Measurements from ENCODE around the gene CASP10.
A peak's percentile ranks its signal among the peaks of the same experiment; 100 is the strongest.
"Not testable (repeated sequence)": the region's sequence is repeated elsewhere in the genome, so short reads cannot be mapped to it uniquely, and the experiment has no call there.

CASP10 gene

GRCh38 chr2:201154615-201155399 is 28.1 kb upstream of the CASP10 start:
- no peak for DNase-seq (ENCODE audit: low read depth)

- no peak for DNase-seq (ENCODE audit: low read depth)
Observed at GRCh38 chr2:201156036-201156435, 26.9 kb upstream of the CASP10 start.

DNA sequence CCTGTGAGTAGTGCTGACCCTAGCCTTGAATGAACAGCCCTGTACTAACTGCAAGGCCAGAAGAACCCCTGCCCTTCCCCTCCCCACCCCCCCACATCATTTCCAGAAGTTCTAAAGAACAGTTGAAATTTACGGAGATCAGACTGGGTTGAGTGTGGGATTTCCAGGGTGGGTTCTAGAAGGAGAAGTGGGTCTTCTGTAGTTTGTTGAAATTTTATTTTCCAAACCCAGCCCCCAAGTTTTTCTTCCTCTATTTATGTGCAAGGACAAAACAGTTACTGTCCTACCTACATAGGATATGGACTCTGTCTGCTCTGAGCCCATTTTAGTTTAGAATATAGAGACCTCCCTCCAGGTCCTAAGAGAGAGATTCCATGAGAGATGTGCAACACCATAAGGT is 26.3 kb upstream of the CASP10 start:
- no peak for DNase-seq (ENCODE audit: low read depth)

- no peak for DNase-seq (ENCODE audit: low read depth)
Observed at GRCh38 chr2:201157694-201158093, 25.2 kb upstream of the CASP10 start.

- peak; percentile 35 for DNase-seq (ENCODE audit: low read depth)
Observed at GRCh38 chr2:201158111-201158929, 24.6 kb upstream of the CASP10 start.

- no peak for DNase-seq (ENCODE audit: low read depth)
Observed at GRCh38 chr2:201164166-201164565, 18.8 kb upstream of the CASP10 start.

DNA sequence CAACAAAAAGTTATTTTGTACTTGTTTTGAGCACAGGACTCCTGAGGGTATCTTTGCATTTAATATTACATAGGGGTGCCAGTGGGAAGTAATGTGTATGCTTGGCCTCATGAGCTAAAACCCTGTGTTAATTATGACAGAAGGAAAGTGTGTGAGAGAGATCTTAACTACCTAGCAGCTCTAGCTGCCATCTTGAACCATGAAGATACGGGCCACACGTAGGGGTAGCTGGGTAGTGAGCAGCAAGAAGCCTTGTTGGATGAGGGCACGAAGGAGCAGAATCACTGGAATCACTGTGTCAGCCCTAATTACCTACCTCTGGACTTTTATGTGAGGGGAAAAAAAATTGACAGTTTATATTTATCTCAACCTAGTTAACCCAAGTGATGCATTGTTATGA is 15.4 kb upstream of the CASP10 start:
- no peak for DNase-seq (ENCODE audit: low read depth)

- DNase-seq (ENCODE audit: low read depth): not testable (repeated sequence)
Observed at GRCh38 chr2:201168496-201168895, 14.4 kb upstream of the CASP10 start.

- DNase-seq (ENCODE audit: low read depth): no peak
Observed at GRCh38 chr2:201171259-201171814, 11.6 kb upstream of the CASP10 start.

- DNase-seq (ENCODE audit: low read depth): no peak
Observed at GRCh38 chr2:201172279-201172678, 10.7 kb upstream of the CASP10 start.

DNA sequence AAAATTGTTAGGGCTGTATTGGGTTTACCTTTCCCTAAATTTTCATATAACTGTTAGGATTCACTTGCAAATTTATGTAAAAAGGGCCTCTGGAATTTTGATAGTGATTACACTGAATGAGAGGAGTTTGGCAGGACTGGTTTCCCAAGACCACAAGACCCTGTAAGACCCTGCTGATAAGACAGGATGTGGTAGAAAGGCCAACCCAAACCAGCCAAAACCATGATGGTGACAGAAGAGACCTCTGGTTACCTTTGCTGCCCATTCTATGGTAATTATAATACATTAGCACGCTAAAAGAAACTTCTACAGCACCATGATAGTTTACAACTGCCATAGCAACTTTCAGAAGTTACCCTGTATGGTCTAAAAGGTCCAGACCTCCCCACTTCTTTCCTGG is 8.3 kb upstream of the CASP10 start:
- DNase-seq (ENCODE audit: low read depth): no peak

GRCh38 chr2:201176081-201176481 is 6.9 kb upstream of the CASP10 start:
- DNase-seq (ENCODE audit: low read depth): no peak

DNA sequence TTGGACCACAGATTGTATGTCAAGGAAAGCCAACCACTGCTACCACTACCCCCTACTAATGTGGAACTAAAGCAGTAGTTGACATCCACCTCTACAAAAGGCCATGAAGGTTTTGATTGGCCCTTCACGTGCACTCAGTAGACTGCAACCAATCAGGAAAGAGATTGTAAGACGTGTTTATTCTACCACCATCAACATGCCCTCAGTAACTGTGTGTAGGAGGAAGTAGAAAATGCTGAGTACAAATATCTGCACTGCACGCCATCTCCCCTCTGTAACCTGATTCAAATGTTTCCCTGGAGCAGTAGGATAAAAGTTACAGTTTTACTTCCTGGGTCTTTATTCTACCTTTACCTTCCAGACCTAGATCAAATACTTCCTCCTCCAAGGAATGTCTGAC is 2.9 kb upstream of the CASP10 start:
- no peak for DNase-seq (ENCODE audit: low read depth)

GRCh38 chr2:201183365-201183727 is 405 bp downstream of the CASP10 start:
- no peak for DNase-seq (ENCODE audit: low read depth)

- not testable (repeated sequence) for DNase-seq (ENCODE audit: low read depth)
Observed at GRCh38 chr2:201183835-201184234, 894 bp downstream of the CASP10 start.

DNA sequence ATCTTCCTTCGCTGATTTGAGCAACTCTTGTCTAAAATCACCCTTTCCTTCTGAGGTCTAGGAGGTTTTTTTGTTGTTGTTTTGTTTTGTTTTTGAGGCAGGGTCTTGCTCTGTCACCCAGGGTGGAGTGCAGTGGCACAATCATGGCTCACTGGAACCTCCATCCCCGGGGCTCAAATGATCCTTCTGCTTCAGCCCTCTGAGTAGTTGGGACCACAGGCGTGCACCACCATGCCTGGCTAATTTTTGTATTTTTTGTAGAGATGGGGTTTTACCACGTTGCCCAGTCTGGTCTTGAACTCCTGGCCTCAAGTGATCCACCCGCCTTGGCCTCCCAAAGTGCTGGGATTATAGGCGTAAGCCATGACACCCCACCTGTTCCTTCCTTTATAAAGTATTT is 1.3 kb downstream of the CASP10 start:
- DNase-seq (ENCODE audit: low read depth): not testable (repeated sequence)

GRCh38 chr2:201185863-201186262 is 2.9 kb downstream of the CASP10 start:
- no peak for DNase-seq (ENCODE audit: low read depth)

- DNase-seq (ENCODE audit: low read depth): no peak
Observed at GRCh38 chr2:201186982-201187381, 4.0 kb downstream of the CASP10 start.

- no peak for DNase-seq (ENCODE audit: low read depth)
Observed at GRCh38 chr2:201188449-201188848, 5.5 kb downstream of the CASP10 start.

GRCh38 chr2:201191132-201191875 is 8.4 kb downstream of the CASP10 start:
- DNase-seq (ENCODE audit: low read depth): no peak

DNA sequence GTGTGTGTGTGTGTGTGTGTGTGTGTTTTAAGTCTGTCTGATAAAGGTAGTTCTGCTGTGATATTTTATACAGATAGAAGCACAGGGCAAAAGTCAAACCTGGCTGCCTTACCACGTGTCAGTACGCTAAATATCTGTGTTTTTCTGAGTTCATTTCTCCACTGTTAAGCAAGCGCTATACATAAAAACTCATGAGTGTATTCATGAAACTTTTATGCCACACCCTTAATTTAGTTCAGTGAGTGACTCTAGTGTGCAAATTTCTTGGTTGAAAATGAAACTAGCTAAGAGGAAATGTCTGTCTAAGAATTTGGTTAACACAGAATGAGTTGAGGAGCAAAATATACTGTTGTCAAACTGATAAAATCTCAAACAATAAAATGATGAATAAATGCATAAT is 11.2 kb downstream of the CASP10 start:
- no peak for DNase-seq (ENCODE audit: low read depth)

GRCh38 chr2:201195331-201195730 is 12.4 kb downstream of the CASP10 start:
- DNase-seq (ENCODE audit: low read depth): no peak

Measured in T-helper 22 cell (primary cell).